ENCODE results near the gene GAB2. TPM values are rescaled to one million over a fixed set of nuclear protein-coding genes. Genes with fewer than 3 reads are reported as not detected.

The GAB2 gene
- total RNA-seq, 4 donors from 2014 or later = 13.4 to 28.4 (median 19.8) TPM

GRCh38 chr11:78341841-78342240 is 75.8 kb downstream of the GAB2 start:
- Histone ChIP-seq H3K4me3 (no peak overlapping the region), H3K27me3 (no peaks in the 10 kb centered on the region), H3K36me3 (no peaks in the 10 kb centered on the region), H3K27ac (no peak overlapping the region), H3K4me1 (peaks cover 23% of the 10 kb centered on the region), H3K9me3 (no peaks in the 10 kb centered on the region)
- WGBS = 91% methylated on average over 2 of the region's 2 CpGs
- DNase-seq (ENCODE audit: low spot score in 2 of 2) = no peak
- TF ChIP-seq POLR2A (IDR thresholded peaks at IDR 0.05) = no peak
- TF ChIP-seq, protein P1, sequence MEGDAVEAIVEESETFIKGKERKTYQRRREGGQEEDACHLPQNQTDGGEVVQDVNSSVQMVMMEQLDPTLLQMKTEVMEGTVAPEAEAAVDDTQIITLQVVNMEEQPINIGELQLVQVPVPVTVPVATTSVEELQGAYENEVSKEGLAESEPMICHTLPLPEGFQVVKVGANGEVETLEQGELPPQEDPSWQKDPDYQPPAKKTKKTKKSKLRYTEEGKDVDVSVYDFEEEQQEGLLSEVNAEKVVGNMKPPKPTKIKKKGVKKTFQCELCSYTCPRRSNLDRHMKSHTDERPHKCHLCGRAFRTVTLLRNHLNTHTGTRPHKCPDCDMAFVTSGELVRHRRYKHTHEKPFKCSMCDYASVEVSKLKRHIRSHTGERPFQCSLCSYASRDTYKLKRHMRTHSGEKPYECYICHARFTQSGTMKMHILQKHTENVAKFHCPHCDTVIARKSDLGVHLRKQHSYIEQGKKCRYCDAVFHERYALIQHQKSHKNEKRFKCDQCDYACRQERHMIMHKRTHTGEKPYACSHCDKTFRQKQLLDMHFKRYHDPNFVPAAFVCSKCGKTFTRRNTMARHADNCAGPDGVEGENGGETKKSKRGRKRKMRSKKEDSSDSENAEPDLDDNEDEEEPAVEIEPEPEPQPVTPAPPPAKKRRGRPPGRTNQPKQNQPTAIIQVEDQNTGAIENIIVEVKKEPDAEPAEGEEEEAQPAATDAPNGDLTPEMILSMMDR (IDR thresholded peaks at IDR 0.05) = no peak

GRCh38 chr11:78340530-78340929 is 77.1 kb downstream of the GAB2 start:
- Histone ChIP-seq H3K4me1 (peaks cover 19% of the 10 kb centered on the region), H3K27me3 (no peaks in the 10 kb centered on the region)

GRCh38 chr11:78339945-78340344 is 77.7 kb downstream of the GAB2 start:
- no peaks in the 10 kb centered on the region for H3K36me3 ChIP-seq
- no peaks in the 10 kb centered on the region for H3K9me3 ChIP-seq
- H3K27me3 ChIP-seq = no peaks in the 10 kb centered on the region
- no peak for TF ChIP-seq EP300 (IDR thresholded peaks at IDR 0.05)
- no peak for TF ChIP-seq POLR2A (IDR thresholded peaks at IDR 0.05)
- TF ChIP-seq POLR2AphosphoS5 (IDR thresholded peaks at IDR 0.05) = no peak
- TF ChIP-seq, protein P1 (IDR thresholded peaks at IDR 0.05) = no peak
- H3K27ac ChIP-seq = no peak overlapping the region
- 74% methylated on average over 3 of the region's 3 CpGs for WGBS
- no peak overlapping the region for H3K4me3 ChIP-seq
- no peak for DNase-seq (ENCODE audit: low spot score in 2 of 2)
- peaks cover 17% of the 10 kb centered on the region for H3K4me1 ChIP-seq

More at GRCh38 chr11:78340530-78340929, 77.1 kb downstream of the GAB2 start:
- H3K27ac ChIP-seq = no peak overlapping the region
- no peaks in the 10 kb centered on the region for H3K9me3 ChIP-seq
- H3K4me3 ChIP-seq = no peak overlapping the region
- WGBS = 89% methylated on average over 2 of the region's 2 CpGs
- TF ChIP-seq POLR2AphosphoS5 (IDR thresholded peaks at IDR 0.05) = no peak
- TF ChIP-seq, protein P1 (IDR thresholded peaks at IDR 0.05) = no peak
- TF ChIP-seq POLR2A (IDR thresholded peaks at IDR 0.05) = no peak
- no peaks in the 10 kb centered on the region for H3K36me3 ChIP-seq
- no peak for DNase-seq (ENCODE audit: low spot score in 2 of 2)

DNA sequence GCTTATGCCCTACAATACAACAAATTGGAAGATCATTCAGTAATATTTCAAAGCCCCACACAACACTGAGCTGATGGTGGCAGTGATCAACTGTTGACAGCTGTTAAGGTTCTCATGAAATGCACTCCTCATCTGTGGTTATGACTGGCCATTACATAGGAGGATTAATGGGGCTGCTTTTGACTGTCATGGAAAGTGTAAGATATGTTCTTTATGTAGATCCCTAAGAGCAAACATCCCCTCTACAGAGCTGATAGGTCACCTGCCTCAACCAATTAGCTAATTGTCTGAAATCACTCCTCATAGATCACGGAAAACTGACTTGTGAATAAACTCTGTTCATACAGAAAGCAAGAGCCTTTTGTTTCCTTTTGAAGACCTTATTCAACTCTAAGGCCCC is 78.1 kb downstream of the GAB2 start:
- H3K36me3 ChIP-seq = no peaks in the 10 kb centered on the region
- DNase-seq (ENCODE audit: low spot score in 2 of 2) = no peak
- H3K9me3 ChIP-seq = no peaks in the 10 kb centered on the region
- TF ChIP-seq POLR2A (IDR thresholded peaks at IDR 0.05) = no peak
- TF ChIP-seq, protein P1 (IDR thresholded peaks at IDR 0.05) = no peak
- TF ChIP-seq EP300 (IDR thresholded peaks at IDR 0.05) = no peak
- TF ChIP-seq POLR2AphosphoS5 (IDR thresholded peaks at IDR 0.05) = no peak
- H3K4me3 ChIP-seq = no peak overlapping the region
- 79% methylated on average over 1 of the region's 1 CpG for WGBS
- H3K4me1 ChIP-seq = peaks cover 17% of the 10 kb centered on the region
- no peak overlapping the region for H3K27ac ChIP-seq
- H3K27me3 ChIP-seq = no peaks in the 10 kb centered on the region

GRCh38 chr11:78338702-78339101 is 78.9 kb downstream of the GAB2 start:
- no peak for DNase-seq (ENCODE audit: low spot score in 2 of 2)
- H3K4me3 ChIP-seq = no peak overlapping the region
- H3K27me3 ChIP-seq = no peaks in the 10 kb centered on the region
- peaks cover 10% of the 10 kb centered on the region for H3K4me1 ChIP-seq
- TF ChIP-seq, protein P1 (IDR thresholded peaks at IDR 0.05) = no peak
- TF ChIP-seq POLR2A (IDR thresholded peaks at IDR 0.05) (no peak), POLR2AphosphoS5 (IDR thresholded peaks at IDR 0.05) (no peak), EP300 (IDR thresholded peaks at IDR 0.05) (no peak)
- no peaks in the 10 kb centered on the region for H3K9me3 ChIP-seq
- 94% methylated on average over 6 of the region's 6 CpGs for WGBS
- no peak overlapping the region for H3K27ac ChIP-seq
- H3K36me3 ChIP-seq = no peaks in the 10 kb centered on the region

All from suprapubic skin (tissue), 4 donors.